Stimulated activated CD8-positive, alpha-beta memory T cell treated with anti-CD3 and anti-CD28 coated beads, Interleukin-2, amount 100 ng/mL, for 48 hours (primary cell): Measurements from ENCODE around the gene COL4A6.

ENCODE experiments used
- DNase-seq, 2 donors: peaks; one replicate each; pipeline ENCODE4 v3.0.0-alpha.2; 2020; ENCODE audit warnings: low read depth in 2 of 2

Gene COL4A6

DNA sequence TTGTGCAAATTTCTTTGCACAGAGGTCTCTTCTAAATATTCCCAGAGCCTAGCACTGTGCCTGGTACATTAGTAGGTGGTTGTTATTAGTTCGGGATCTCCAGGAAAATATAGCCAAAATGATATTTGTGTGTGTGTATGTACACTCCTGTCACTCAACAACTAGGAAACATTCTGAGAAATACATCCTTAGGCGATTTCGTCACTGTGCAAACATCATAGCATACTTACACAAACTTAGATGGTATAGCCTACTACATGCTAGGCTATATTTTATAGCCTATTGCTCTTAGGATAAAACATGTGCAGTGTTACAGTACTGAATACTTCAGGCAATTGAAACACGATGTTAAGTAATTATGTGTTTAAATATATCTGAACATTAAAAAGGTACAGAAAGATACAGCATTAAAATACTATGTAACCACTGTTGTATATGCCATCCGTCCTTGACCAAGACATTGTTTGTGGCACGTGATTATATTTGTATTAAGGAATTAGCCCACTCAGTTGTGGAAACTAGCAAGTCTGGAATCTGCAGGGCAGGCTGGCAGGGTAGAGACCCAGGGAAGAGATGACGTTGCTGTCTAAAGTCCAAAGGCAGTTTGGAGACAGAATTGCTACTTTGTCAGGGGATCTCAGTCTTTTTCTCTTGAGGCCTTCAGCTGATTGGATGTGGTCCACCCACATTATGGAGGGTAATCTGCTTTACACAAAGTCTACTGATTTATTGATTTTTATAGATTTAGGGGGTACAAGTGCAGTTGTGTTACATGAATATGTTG is 106.9 kb downstream of the COL4A6 start:
- no peak for DNase-seq

DNA sequence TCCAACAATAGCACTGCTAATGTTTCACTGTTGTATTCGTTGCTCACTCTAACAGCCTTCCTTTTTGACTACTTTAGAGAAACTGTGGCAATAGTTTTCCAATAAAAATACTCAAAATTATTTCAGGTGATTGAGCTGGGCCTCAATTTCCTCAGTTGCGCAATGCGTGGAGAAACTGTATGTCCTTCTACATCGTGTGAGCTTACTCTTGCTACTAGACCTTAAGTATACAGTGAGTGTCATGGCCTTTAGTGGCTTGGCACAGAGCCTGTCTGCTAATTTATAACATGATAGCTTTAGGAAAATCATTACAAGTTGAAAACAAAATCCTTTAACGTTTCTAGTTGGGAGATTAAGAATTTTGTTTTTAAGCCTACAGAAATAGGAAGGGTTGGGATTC is 114.5 kb downstream of the COL4A6 start:
- no peak for DNase-seq

DNA sequence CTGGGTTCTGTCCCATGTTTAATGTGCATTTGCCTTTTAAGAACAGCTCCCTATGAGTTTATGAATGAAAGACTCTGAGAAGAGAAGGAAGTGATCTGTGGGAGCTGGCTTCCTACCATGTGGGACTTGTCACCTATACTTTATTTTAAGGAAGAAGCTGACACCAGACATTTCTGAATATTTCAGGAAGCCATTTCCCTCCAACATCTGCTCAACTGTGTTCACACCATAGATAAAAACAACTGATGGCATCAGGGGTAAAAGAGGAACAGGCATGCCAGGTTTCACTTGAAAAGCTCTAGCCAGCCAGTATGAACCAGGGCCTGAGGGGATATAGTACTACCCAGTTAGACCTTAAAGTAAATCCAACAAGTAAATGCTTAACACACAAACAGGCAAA is 116.0 kb downstream of the COL4A6 start:
- DNase-seq = no peak

DNA sequence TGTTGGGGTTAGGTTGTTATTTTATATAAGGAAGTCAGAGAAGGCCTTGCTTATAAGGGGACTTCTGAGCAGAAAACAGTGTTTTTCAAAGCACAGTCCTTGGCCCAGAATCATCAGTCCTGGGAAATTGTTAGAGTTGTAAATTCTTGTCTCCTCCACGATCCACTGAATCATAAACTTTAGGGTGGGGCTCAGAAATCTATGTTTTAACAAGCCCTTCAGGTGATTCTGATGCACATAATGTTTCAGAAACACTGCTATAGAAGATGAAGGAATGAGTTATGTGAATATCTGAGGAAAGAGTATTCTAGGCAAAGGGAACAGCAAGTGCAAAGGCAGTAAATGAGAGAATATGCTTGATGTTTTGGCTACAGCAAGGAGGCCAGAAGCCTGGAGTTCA is 121.8 kb downstream of the COL4A6 start:
- no peak for DNase-seq

DNA sequence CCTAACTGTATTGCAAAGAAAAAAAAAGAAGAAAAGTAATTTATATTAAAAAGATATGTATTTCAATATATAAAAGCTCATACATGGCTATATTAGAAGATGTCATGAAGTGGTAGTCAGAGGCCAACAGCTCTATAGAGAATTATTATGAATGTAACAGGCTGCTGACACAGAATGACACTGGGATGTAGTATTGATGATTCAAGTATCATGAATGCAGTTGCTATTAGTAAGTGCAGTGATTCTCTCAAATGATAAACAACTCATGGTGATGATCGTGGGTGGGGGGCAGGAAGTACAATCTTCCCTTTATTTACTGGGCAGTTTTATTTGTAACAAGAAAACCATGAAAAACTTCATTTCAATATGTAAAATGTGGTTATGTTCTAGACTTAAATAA is 124.6 kb downstream of the COL4A6 start:
- no peak for DNase-seq

DNA sequence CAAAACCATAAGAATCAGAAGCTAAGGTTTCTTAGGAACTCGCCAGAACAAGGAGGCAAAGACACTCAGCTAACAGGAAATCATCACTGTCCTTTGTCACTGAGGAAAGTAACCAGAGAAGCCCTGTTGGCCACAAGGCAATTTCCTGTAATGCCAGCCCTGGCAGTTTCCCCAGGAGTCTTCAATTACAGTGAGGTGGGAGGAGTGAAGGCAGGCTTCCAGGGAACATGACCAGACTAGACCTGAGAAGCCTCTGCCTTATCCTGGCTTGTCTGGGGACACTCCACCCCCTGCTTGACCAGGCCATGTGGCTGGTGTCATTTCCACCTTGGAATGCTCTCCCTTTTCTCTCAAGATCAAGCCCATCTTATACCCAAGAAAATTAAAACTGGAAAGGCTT is 125.3 kb downstream of the COL4A6 start:
- DNase-seq = no peak

DNA sequence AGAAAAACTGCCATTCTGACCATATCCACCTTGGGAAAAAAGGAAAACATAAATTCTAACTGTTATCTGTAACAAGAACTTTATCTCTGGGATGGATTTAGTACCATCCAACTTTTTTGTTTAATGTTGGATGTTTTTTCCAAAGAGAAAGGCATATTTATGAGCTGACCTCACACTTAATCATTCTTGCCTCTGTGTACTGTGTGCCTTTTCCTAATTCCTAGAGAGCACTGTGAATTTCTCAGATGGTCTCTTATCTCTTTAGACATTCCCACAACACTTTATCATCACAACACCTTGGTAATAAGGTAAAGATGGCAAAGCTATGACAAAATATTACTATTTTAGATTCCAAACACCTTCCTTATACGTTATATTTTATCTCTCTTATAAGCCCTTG is 126.2 kb downstream of the COL4A6 start:
- no peak for DNase-seq

DNA sequence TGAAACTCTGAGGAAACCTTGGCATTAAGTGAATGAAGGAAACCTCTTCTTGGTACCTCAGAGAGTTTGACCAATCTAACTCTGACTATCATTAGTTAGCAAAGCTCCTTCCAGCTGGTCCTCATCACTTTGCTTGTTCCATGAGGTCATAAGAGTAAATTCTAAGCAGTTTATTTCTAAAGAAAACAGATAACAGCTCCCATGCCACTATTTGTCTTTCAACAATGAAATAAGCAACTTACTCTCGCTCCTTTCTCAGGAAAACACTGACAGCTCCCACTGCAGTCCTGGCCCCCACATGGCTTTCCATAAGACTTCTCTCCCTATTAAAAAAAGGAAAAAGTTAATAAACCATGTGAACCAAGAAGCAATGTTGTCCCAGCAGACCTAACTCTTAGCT is 127.7 kb downstream of the COL4A6 start:
- no peak for DNase-seq

DNA sequence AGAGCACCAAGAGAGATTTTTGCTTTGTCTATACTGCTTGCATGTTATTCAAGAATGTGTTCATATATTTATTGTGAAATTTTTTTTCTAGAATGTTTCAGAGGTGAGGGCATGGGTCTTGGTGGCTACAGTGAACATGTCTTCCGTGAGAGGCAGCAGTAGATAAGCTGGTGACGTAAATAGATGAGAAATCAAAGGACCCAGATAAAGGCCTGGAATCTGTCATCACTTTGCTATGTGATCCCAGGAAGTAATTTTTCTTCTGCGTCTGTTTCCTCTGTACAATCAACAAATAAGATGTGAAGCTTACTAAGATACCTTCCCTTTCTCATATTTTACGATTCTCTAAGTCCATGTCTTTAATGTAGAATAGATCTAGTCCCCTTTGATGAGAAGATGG is 129.1 kb downstream of the COL4A6 start:
- no peak for DNase-seq

DNA sequence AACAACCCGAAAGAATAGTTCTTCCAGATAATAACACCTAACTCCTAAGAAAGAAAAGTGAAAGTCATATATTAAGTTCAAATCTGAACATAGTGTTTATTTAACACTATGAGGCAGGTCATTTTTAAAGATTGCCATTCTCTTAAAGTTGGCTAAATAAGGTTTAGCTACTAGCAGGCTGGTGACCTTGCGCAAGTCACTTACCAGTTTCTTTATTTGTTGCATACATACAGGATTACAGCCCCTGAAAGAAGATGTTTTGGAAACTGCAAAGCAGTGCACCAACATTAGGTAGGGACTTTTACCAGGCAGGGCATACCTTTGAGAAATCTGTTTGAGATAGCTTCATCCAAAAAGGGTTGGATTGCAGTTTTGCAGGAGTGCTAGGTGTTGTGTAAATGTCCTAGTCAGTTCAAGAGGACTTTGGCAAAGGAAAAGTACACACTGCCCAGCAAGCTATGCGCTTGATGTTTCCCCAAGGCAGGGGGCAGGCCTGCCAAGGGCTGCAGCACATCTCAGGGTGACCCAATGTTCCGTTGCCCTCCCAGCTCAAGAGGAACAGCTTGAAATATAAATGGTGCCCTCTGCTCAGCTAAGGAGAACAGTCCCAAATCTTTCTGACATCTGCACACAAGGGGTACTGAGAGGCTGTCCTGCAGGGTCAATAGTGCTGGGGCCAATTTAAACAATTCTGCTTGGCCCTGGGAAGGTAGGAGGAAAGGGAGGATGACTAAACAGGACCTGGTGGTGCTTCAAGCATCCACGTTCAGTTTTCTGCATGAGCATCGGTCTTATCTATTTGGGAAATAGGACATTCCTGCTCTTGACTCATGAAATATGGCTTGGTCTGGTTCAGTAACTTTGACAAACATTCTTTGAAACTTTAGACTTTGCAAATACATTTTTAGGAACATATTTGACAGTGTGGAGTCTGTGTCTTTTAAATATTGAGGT is 130.8 kb downstream of the COL4A6 start:
- no peak for DNase-seq

DNA sequence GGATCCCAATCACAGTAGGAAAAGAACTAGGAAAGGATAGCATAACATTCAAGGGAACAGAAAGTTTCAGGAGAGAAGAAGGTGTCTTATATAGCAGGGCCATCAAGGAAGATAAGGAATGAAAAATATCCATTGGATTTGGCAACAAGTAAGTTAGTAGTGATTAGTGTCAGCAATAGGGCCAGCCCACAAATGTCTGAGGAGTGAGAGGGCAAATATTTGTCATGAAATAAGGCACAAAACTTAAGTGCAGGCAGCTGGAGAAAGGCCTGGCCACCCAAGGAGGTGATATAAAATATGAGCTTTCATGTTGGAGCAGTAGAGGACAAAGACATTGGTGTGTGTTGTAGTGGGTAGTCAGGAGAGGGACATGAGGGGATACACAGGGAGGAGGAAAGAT is 132.1 kb downstream of the COL4A6 start:
- DNase-seq = no peak

DNA sequence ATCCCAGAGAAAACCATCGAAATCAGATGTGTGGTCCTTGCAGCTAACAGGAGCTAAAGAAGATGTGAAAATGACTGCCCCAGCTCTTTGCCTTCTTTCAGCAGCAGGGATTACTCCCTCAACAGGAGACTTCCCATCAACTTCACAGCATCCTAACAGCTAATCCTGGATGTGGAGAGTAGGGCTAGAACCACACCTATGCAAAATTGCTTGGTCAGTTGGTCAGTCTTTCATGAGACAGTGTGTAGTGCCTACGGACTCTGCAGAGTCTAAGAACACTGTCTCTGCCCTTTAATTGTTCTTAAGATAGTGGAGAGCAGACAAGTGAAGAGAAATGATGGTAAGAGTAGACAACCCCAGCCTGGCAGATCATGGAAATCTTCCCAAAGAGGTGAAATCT is 133.5 kb downstream of the COL4A6 start:
- no peak for DNase-seq

DNA sequence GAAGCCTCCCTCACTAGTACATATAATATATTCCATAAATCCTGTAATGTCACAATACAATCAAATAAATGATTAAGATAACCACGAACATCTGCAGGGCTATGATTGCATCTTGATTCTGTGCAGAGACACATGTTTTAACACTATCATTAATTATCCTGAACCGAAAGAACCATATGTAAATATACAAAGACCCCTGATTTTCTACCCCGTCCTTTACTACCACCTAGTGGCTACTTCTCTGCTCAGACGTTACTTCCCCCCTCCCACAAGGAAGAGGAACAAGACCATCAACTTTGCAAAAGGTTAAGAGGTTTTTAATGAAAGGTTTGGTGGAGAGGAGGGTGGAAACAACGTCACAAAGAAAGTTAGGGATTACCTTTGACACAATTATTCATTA is 134.0 kb downstream of the COL4A6 start:
- no peak for DNase-seq

DNA sequence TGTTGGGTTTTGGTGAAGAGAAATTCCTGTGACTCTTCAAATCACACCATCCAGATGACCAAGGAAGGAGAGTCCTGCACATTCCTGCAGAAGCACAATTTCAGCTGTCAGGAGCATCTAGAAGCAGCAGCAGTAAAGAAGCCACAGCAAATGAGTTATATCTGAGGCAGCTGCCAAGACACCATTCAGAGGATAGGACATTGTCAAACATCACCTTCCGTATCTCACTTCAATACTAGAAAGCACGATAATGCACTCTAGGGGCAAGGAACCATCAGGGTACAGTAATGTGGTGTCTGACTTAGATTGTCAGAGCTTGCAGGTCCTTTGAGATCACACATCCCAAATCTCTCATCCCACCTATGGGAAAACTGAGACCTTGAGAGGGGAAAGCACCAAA is 134.5 kb downstream of the COL4A6 start:
- no peak for DNase-seq

DNA sequence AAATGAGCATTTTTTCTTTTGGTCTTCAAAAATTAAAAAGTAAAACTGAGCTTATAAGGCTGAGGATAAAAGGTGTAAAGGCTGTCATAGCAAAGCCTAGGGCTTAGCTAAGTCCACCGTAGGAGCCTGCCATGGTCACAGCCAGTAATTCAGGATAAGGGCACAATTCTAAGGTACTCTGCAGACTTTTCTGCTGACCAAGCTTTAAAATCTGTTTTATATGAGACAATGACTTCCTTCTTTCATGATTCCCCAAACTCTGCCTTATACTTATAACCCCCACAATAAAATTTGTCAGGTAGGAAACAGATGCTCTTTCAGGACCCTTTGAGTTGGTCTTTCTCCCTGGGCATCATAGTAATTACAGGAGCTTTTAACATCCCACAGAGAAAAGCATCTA is 138.5 kb downstream of the COL4A6 start:
- DNase-seq = no peak

DNA sequence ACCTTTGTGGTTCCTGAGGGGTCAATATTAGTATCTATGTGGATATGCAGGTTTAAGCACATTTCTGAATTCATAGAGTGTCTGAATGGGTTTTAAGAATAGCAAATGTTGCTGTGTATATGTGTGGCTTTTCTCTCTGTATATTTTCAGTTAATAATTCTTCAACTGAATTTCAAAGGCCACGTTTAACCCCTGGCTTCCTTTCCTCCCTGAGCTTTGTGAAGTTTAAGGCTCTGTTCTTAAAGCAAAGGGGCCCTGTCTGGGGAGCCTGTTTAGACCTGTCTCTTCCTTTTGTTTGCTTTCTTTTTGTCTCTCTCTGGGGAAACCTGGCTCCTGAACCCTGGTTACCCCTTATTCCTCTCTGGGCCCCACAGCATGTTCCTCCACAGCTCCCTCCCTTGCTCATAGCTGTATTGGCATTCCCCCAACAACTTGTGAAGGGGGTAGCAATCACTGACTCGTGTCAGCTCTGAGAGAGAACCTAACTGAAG is 139.1 kb downstream of the COL4A6 start:
- DNase-seq = no peak

DNA sequence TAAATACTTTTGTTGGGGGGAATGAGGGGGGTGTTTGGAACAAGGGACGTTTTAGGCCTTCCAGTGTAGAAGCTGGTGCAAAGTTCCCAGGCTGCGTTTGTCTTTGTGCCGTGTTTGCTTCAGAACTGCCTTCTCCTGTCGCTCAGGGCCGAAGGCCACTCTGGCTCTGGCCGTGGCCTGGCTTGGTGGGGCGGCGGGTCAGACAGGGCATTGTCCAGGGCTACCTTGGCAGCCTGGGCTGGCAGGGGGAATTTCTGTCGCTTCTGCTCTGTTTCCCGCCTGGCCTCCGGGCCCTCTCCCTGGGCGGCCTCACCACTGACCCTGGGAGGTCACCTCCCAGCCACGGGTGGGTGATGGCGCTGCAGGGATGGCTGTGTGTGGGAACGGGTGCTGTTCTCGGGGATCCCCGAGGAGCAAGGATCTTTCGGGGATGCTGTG is 140.0 kb downstream of the COL4A6 start:
- no peak for DNase-seq

DNA sequence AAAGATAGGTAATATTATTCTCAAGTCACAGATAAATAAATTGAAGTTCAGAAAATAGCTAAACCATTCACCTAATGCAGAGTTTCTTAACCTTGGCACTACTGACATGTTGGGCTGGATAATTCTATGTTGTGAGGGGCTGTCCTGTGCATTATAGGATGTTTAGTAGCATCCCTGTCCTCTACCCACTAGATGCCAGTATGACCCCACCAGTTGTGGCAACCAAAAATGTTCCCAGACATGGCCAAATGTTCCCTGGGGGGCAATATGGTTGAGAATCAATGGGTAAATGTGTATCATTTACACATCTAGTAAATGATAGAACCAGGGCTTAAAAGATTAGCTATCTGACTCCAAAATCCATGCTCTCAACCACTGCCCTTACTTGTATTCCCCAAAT is 140.9 kb downstream of the COL4A6 start:
- no peak for DNase-seq

DNA sequence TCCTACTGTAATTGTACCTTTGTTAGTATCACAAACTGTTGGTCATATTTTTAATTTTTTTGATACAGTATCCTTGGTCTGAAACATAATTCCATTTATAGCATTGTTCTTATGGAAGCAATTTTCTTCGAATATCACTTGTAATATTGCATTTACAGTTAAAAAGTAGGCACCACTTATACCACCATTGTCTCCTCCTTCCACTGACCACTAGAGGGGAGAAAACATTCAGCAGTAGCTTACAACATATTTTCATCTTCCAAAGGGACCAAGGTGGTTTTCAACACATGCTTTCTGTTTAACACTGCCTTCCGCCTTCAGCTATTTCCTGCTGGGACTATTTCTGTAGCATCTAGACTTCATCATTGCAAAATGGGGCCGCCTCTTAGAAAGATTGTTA is 146.2 kb downstream of the COL4A6 start:
- no peak for DNase-seq

DNA sequence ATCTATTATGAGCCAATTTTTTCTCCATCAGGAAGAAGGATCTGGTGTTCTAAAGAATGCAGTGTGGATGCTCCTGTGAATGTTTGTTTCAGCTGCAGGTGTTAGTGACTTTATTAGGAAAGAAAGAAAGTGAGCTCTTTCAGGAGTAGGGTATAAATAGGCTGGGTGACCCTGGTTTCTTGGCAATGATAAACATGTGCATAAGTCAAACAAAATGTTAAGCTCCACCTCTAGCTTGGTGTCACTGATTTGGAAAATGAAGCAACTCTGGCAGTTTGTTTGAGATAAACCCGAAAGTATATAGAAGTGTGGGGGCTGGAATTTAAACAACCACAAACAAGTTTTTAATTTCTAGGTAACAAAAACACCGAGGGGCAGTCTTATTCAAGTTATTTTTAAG is 152.3 kb downstream of the COL4A6 start:
- no peak for DNase-seq

DNA sequence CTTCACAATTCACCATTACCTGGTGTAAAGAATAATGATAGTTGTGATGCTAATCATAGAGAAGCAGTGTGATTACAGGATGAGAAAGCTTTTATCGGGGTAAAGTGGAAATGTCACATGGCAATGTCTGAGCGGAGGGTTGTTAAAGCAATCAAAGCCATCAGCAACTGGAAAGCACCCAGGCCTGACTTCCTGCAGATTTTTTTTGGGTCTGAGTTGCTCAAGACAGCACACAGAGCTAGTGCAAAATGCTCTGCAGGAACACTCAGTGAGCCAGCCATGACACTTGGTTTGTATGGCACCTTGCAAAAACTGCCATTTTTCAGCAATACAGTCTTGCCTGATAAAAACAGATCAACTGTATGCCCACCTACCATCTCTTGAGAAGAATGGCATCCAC is 152.9 kb downstream of the COL4A6 start:
- no peak for DNase-seq

DNA sequence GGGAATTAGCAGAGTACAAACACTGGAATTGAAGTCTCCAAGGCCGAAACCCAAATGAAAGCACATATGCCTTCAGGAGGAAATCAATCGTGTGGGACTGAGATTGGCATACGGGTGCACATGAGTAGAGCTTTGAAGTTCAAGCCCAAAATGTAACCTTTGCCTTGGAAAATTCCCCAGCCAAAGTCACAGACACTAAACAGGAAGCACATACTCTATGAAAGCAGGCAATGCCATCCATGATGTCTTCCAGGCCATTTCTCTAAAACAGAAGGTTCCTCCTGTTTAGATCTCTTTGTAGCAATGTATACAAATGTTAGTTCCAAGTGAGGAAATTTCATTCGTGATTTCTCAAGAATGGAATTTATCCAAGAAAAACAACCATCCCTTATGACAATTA is 162.5 kb downstream of the COL4A6 start:
- DNase-seq = no peak

DNA sequence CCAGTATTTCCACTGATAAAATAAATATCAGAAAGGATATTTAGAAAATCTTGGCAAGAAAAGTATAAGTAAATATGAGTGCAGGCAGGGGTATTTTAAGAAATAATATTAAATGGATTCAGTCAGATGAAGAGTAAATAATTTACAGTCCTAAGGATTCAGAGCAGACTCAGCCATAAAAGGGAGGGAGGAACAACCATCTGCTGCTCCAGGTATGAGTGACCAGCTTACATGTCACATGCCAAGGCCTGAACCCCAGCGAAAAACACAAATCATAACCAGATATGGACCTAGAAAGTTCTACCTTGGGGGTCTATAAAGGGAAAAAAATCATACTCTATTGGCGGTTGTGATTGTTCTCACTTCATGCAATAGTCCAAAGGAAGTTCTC is 166.8 kb downstream of the COL4A6 start:
- DNase-seq = no peak
